Embryonic facial prominence (tissue), 1 donor: ENCODE results near the gene UVRAG.
A peak's percentile ranks its signal among the peaks of the same experiment; 100 is the strongest.
"Not testable (repeated sequence)": the region's sequence is repeated elsewhere in the genome, so short reads cannot be mapped to it uniquely, and the experiment has no call there.

Source experiments
- DNase-seq: peaks from one replicate; pipeline ENCODE4 v3.0.0-alpha.2; 2016; ENCODE audit errors: extremely low spot score

Gene UVRAG

GRCh38 chr11:76025817-76026216, 210.8 kb downstream of the UVRAG start:
- DNase-seq, result no peak

- no peak for DNase-seq
Observed at GRCh38 chr11:76026281-76026680, 211.3 kb downstream of the UVRAG start.

- DNase-seq, result no peak
Observed at GRCh38 chr11:76026862-76027261, 211.9 kb downstream of the UVRAG start.

- no peak for DNase-seq
Observed at GRCh38 chr11:76030286-76030685, 215.3 kb downstream of the UVRAG start.

- no peak for DNase-seq
Observed at GRCh38 chr11:76030968-76031590, 216.1 kb downstream of the UVRAG start.

GRCh38 chr11:76033699-76034098, 218.7 kb downstream of the UVRAG start:
- DNase-seq, result no peak

GRCh38 chr11:76035020-76035419, 220.0 kb downstream of the UVRAG start:
- no peak for DNase-seq

- DNase-seq, result no peak
Observed at GRCh38 chr11:76038608-76039007, 223.6 kb downstream of the UVRAG start.

GRCh38 chr11:76041208-76041607, 226.2 kb downstream of the UVRAG start:
- no peak for DNase-seq

- no peak for DNase-seq
Observed at GRCh38 chr11:76044750-76045320, 229.8 kb downstream of the UVRAG start.

GRCh38 chr11:76047231-76047630, 232.2 kb downstream of the UVRAG start:
- no peak for DNase-seq

- DNase-seq, result peak; percentile 9
Observed at GRCh38 chr11:76047766-76048165, 232.8 kb downstream of the UVRAG start.

GRCh38 chr11:76048763-76049162, 233.8 kb downstream of the UVRAG start:
- no peak for DNase-seq

GRCh38 chr11:76049511-76049910, 234.5 kb downstream of the UVRAG start:
- DNase-seq, result no peak

- DNase-seq, result no peak
Observed at GRCh38 chr11:76051937-76052336, 236.9 kb downstream of the UVRAG start.

- DNase-seq, result no peak
Observed at GRCh38 chr11:76054330-76054729, 239.3 kb downstream of the UVRAG start.

GRCh38 chr11:76056876-76057275, 241.9 kb downstream of the UVRAG start:
- no peak for DNase-seq

GRCh38 chr11:76060475-76061036, 245.5 kb downstream of the UVRAG start:
- DNase-seq, result not testable (repeated sequence)

- no peak for DNase-seq
Observed at GRCh38 chr11:76062733-76063132, 247.7 kb downstream of the UVRAG start.

- no peak for DNase-seq
Observed at GRCh38 chr11:76064192-76064591, 249.2 kb downstream of the UVRAG start.

- no peak for DNase-seq
Observed at GRCh38 chr11:76067099-76067498, 252.1 kb downstream of the UVRAG start.

GRCh38 chr11:76069001-76069400, 254.0 kb downstream of the UVRAG start:
- DNase-seq, result no peak

GRCh38 chr11:76071090-76071489, 256.1 kb downstream of the UVRAG start:
- DNase-seq, result no peak

- peak; percentile 55 for DNase-seq
Observed at GRCh38 chr11:76073724-76074123, 258.7 kb downstream of the UVRAG start.
